HEK293T (cell line): ENCODE results near the gene PRPF8.

Experiments
- CTCF ChIA-PET: fragments of 350-600 bp; formaldehyde crosslinking; extraction: SDS; loops from one replicate; lab custom pipeline; 2021; ENCODE audit warnings: antibody characterized with exemption, inconsistent platforms; lab: Yijun Ruan, JAX
- POLR2A ChIA-PET: fragments of 350-600 bp; formaldehyde crosslinking; extraction: SDS; loops from one replicate; lab custom pipeline; 2020; ENCODE audit warnings: antibody characterized with exemption, inconsistent platforms; lab: Yijun Ruan, JAX
- DNase-seq: peaks from one replicate; pipeline ENCODE4 v3.0.0; 2012; ENCODE audit warnings: mixed read lengths; ENCODE audit errors: extremely low spot score
- ARNT ChIP-seq: fragments of 450-650 bp; IDR thresholded peaks from 2 replicates; pipeline ENCODE4 v1.6.1; 2017; ENCODE audit warnings: mild to moderate bottlenecking
- BHLHE40 ChIP-seq: fragments of 450-650 bp; IDR thresholded peaks from 2 replicates; pipeline ENCODE4 v1.6.1; 2016; ENCODE audit warnings: mild to moderate bottlenecking, moderate library complexity, borderline replicate concordance
- CTBP1 ChIP-seq: fragments of 450-650 bp; IDR thresholded peaks from 2 replicates; pipeline ENCODE4 v1.6.1; 2016; ENCODE audit warnings: borderline replicate concordance
- ELF4 ChIP-seq: fragments of 450-650 bp; IDR thresholded peaks from 2 replicates; pipeline ENCODE4 v1.6.1; 2017; ENCODE audit warnings: antibody characterized with exemption
- FOXA1 ChIP-seq: fragments of 450-650 bp; IDR thresholded peaks from 2 replicates; pipeline ENCODE4 v1.6.1; 2016; ENCODE audit warnings: mild to moderate bottlenecking
- FOXK2 ChIP-seq: fragments of 450-650 bp; IDR thresholded peaks from 2 replicates; pipeline ENCODE4 v1.6.1; 2016; ENCODE audit warnings: mild to moderate bottlenecking
- FOXM1 ChIP-seq: fragments of 450-650 bp; IDR thresholded peaks from 2 replicates; pipeline ENCODE4 v1.6.1; 2017; ENCODE audit warnings: mild to moderate bottlenecking, borderline replicate concordance
- HDGF ChIP-seq: fragments of 450-650 bp; IDR thresholded peaks from 2 replicates; pipeline ENCODE4 v1.6.1; 2017; ENCODE audit warnings: antibody characterized with exemption, borderline replicate concordance
- L3MBTL2 ChIP-seq: fragments of 450-650 bp; conservative IDR thresholded peaks from 2 replicates; pipeline ENCODE4 v1.6.1; 2016; ENCODE audit warnings: mild to moderate bottlenecking
- LEF1 ChIP-seq: fragments of 450-650 bp; IDR thresholded peaks from 2 replicates; pipeline ENCODE4 v1.6.1; 2017; ENCODE audit warnings: mild to moderate bottlenecking, borderline replicate concordance
- NFRKB ChIP-seq: fragments of 450-650 bp; IDR thresholded peaks from 2 replicates; pipeline ENCODE4 v1.6.1; 2016; ENCODE audit warnings: mild to moderate bottlenecking, moderate library complexity
- PKNOX1 ChIP-seq: fragments of 450-650 bp; IDR thresholded peaks from 2 replicates; pipeline ENCODE4 v1.6.1; 2016
- SP1 ChIP-seq: fragments of 450-650 bp; IDR thresholded peaks from 2 replicates; pipeline ENCODE4 v1.6.1; 2017
- SUZ12 ChIP-seq: fragments of 450-650 bp; IDR thresholded peaks from 2 replicates; pipeline ENCODE4 v1.6.1; 2016; ENCODE audit warnings: mild to moderate bottlenecking
- TARDBP ChIP-seq: fragments of 450-650 bp; IDR thresholded peaks from 2 replicates; pipeline ENCODE4 v1.6.1; 2016
- ZNF384 ChIP-seq: fragments of 450-650 bp; IDR thresholded peaks from 2 replicates; pipeline ENCODE4 v1.6.1; 2016

Gene PRPF8

GRCh38 chr17:1612400-1612799, 72.3 kb downstream of the PRPF8 start:
- ChIA-PET POLR2A (no interaction called here), CTCF (no interaction called here)
- TF ChIP-seq FOXK2 (no peak), PKNOX1 (no peak), LEF1 (no peak), BHLHE40 (no peak), SUZ12 (no peak)
- no peak for DNase-seq

GRCh38 chr17:1611715-1612114, 73.0 kb downstream of the PRPF8 start:
- no peak for TF ChIP-seq SUZ12
- TF ChIP-seq NFRKB = no peak
- DNase-seq = no peak
- CTCF ChIA-PET = no interaction called here
- POLR2A ChIA-PET = no interaction called here

- DNase-seq = no peak
- ChIA-PET CTCF (no interaction called here), POLR2A (no interaction called here)
- no peak for TF ChIP-seq L3MBTL2
- no peak for TF ChIP-seq HDGF
- TF ChIP-seq TARDBP = no peak
- no peak for TF ChIP-seq CTBP1
- TF ChIP-seq ELF4 = no peak
- TF ChIP-seq NFRKB = no peak
- no peak for TF ChIP-seq ZNF384
Measured at GRCh38 chr17:1608676-1609075, 76.0 kb downstream of the PRPF8 start.

- TF ChIP-seq TARDBP (no peak), FOXM1 (no peak), FOXA1 (no peak)
- DNase-seq = no peak
- ChIA-PET CTCF (interaction anchor here (0.8 kb wide), 1 partner anchor 22 kb away, joined by 3 read pairs; no protein-coding TSS in a partner anchor), POLR2A (no interaction called here)
Measured at GRCh38 chr17:1607971-1608320, 76.7 kb downstream of the PRPF8 start.

GRCh38 chr17:1606352-1606985, 78.2 kb downstream of the PRPF8 start:
- TF ChIP-seq FOXA1 (no peak), CTBP1 (no peak), SUZ12 (no peak), FOXM1 (no peak), TARDBP (no peak), NFRKB (no peak), SP1 (no peak), HDGF (no peak)
- POLR2A ChIA-PET = no interaction called here
- CTCF ChIA-PET = no interaction called here
- no peak for DNase-seq

- CTCF ChIA-PET = no interaction called here
- POLR2A ChIA-PET = no interaction called here
- DNase-seq = no peak
- TF ChIP-seq TARDBP (no peak), FOXA1 (no peak), HDGF (no peak), ZNF384 (no peak), ARNT (no peak), CTBP1 (no peak), ELF4 (no peak), BHLHE40 (no peak), PKNOX1 (no peak), L3MBTL2 (no peak)
Measured at GRCh38 chr17:1605681-1606351, 78.9 kb downstream of the PRPF8 start.

- TF ChIP-seq NFRKB = no peak
- no peak for TF ChIP-seq FOXM1
- TF ChIP-seq BHLHE40 = no peak
- TF ChIP-seq FOXK2 = no peak
- TF ChIP-seq LEF1 = no peak
- TF ChIP-seq ARNT = no peak
- TF ChIP-seq SP1 = no peak
- no peak for TF ChIP-seq CTBP1
- no peak for TF ChIP-seq HDGF
- TF ChIP-seq PKNOX1 = no peak
- TF ChIP-seq FOXA1 = no peak
- TF ChIP-seq ZNF384 = no peak
- TF ChIP-seq TARDBP = no peak
- TF ChIP-seq SUZ12 = no peak
- no peak for TF ChIP-seq ELF4
- TF ChIP-seq L3MBTL2 = no peak
- ChIA-PET CTCF (no interaction called here), POLR2A (no interaction called here)
- DNase-seq = no peak
Measured at GRCh38 chr17:1604831-1605528, 79.7 kb downstream of the PRPF8 start.
